Cardiac muscle cell (in vitro differentiated cells and primary cell): ENCODE results near the gene SYT7. TPM values are rescaled to one million over a fixed set of nuclear protein-coding genes. Genes with fewer than 3 reads are reported as not detected.
"Not testable (repeated sequence)": the region's sequence is repeated elsewhere in the genome, so short reads cannot be mapped to it uniquely, and the experiment has no call there.

ENCODE experiments used
- DNase-seq, 2 donors: peaks; one replicate each; pipeline versions ENCODE4 v3.0.0 to v3.0.0-alpha.2; 2010 to 2017; ENCODE audit warnings: low read depth in 1 of 2, low spot score in 1 of 2
- H3K27ac ChIP-seq: fragments of 200-600 bp; sonication (generic); 2 replicates; pipeline ENCODE4 v1.5.1; 2016
- H3K27me3 ChIP-seq: fragments of 200-600 bp; sonication (generic); 2 replicates; pipeline ENCODE4 v1.6.0; 2016; ENCODE audit warnings: control low read depth
- H3K36me3 ChIP-seq: fragments of 200-600 bp; sonication (generic); 2 replicates; pipeline ENCODE4 v1.5.1; 2016; ENCODE audit warnings: control low read depth
- H3K4me1 ChIP-seq: fragments of 200-600 bp; sonication (generic); 2 replicates; pipeline ENCODE4 v1.8.1; 2017; ENCODE audit warnings: low read depth, mild to moderate bottlenecking, mixed run types
- H3K4me3 ChIP-seq: fragments of 200-600 bp; sonication (generic); 2 replicates; pipeline ENCODE4 v1.5.1; 2016; ENCODE audit warnings: mild to moderate bottlenecking
- H3K9me3 ChIP-seq: fragments of 200-600 bp; sonication (generic); 2 replicates; pipeline ENCODE4 v1.5.1; 2017; ENCODE audit warnings: low read depth, mild to moderate bottlenecking, control low read depth
- polyA plus RNA-seq: library from polyadenylated mRNA; unstranded; fragments of >200 nt; fragmentation: Nextera tagmentation; extraction: Ambion mirVana; gene quantifications from 2 replicates; pipeline ENCODE4 v1.2.1, GENCODE V29; 2016
- total RNA-seq: library from RNA; depleted of rRNA; stranded (reverse); fragments of >200 nt; gene quantifications from 2 replicates; pipeline ENCODE4 v1.2.3, GENCODE V29; 2016
- TF ChIP-seq, protein P1 (sequence below): IDR thresholded peaks from 2 replicates; pipeline ENCODE4 v1.5.1; 2012; ENCODE audit warnings: low read depth, mild to moderate bottlenecking, low read length

Gene SYT7
- total and polyA plus RNA-seq, 2 experiments from 2014 or later, result 6.3 to 12.1 TPM

DNA sequence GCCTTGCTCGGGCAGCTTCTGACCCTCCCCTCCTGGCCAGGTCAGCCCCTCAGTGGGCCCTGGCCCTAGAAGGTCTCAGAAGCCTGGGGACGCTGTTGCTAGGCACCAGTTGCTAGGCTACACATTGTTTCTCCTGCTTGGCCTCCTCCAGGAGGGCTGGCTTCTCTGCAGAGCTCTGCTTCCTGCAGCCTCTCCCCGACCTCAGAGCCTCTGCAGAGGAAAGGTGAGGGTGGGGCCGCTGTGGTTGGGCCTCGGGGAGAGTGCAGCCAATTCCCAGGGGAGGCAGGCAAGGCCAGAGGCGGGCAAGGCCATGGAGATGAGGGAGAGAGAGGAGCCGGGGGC lies 99.9 kb downstream of the SYT7 start:
- Histone ChIP-seq H3K27me3 (no peaks in the 10 kb centered on the region), H3K9me3 (no peaks in the 10 kb centered on the region), H3K4me1 (peaks cover 5% of the 10 kb centered on the region), H3K4me3 (no peak overlapping the region), H3K36me3 (no peaks in the 10 kb centered on the region), H3K27ac (no peak overlapping the region)
- peak; percentile 43 to 89 for DNase-seq
- TF ChIP-seq, protein P1, sequence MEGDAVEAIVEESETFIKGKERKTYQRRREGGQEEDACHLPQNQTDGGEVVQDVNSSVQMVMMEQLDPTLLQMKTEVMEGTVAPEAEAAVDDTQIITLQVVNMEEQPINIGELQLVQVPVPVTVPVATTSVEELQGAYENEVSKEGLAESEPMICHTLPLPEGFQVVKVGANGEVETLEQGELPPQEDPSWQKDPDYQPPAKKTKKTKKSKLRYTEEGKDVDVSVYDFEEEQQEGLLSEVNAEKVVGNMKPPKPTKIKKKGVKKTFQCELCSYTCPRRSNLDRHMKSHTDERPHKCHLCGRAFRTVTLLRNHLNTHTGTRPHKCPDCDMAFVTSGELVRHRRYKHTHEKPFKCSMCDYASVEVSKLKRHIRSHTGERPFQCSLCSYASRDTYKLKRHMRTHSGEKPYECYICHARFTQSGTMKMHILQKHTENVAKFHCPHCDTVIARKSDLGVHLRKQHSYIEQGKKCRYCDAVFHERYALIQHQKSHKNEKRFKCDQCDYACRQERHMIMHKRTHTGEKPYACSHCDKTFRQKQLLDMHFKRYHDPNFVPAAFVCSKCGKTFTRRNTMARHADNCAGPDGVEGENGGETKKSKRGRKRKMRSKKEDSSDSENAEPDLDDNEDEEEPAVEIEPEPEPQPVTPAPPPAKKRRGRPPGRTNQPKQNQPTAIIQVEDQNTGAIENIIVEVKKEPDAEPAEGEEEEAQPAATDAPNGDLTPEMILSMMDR, result no peak

DNA sequence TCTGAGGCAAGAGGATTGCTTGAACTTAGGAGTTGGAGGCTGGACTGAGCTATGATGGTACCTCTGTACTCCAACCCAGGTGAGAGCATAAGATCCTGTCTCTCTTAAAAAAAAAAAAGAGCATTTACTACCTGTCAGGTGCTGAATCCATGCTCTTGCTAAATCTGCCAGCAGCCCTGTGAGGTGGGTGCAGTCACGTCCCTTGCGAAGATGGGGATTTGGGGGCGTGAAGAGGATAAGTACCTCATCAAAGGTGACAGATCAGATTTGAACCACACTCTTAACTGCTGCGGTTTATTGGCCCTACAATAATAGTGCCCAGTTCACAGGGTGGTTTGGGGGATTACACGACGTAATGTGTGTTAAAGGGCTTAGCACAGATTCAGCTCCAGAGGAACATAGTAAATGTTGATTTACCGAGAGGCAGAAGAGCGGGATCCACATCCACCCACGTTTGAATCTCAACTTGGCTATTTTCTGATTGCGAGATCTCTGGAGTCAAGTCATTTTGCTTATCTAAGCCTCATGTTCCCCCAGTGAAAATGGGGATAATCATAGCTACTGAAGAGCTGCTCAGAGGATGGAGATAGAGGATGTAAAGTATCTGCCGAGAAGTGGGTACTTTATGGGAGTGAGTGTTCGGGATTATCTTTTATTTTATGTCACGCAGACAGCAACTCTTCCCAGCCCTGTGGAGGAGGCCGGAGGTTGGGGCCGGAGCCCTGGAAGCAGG lies 100.4 kb downstream of the SYT7 start:
- TF ChIP-seq, protein P1, result no peak
- Histone ChIP-seq H3K27ac (no peak overlapping the region), H3K9me3 (no peaks in the 10 kb centered on the region), H3K4me3 (no peak overlapping the region), H3K36me3 (no peaks in the 10 kb centered on the region), H3K4me1 (peaks cover 5% of the 10 kb centered on the region), H3K27me3 (no peaks in the 10 kb centered on the region)
- DNase-seq, result no peak

DNA sequence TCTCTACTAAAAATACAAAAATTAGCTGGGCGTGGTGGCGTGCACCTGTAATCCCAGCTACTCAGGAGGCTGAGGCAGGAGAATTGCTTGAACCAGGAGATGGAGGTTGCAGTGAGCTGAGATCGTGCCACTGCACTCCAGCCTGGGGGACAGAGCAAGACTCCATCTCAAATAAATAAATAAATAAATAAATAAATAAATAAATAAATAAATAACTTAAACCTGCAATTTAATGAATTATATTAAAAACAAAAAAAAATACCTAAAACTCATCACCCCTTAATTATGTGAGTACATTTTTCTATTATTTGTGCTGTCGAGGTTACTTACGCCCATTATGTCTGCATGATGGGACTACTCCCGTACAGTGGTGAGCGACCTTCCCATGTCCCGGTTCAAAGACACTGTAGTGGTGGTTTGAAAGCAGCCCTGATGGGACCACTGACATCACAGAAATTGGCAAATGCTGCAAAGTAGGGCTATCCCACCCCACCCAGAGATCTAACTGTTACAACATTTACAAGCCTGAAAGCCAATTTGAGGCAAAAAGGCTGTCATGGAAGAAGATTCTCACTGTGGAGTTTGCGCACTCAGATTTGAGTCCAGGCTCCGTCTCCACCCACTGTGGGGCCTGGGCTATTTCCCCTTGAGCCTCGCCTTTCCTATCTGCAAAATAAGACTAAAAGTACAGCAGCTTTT lies 101.4 kb downstream of the SYT7 start:
- H3K36me3 ChIP-seq, H3K9me3 ChIP-seq, H3K27ac ChIP-seq, H3K4me1 ChIP-seq, H3K27me3 ChIP-seq, H3K4me3 ChIP-seq, DNase-seq: not testable (repeated sequence)

DNA sequence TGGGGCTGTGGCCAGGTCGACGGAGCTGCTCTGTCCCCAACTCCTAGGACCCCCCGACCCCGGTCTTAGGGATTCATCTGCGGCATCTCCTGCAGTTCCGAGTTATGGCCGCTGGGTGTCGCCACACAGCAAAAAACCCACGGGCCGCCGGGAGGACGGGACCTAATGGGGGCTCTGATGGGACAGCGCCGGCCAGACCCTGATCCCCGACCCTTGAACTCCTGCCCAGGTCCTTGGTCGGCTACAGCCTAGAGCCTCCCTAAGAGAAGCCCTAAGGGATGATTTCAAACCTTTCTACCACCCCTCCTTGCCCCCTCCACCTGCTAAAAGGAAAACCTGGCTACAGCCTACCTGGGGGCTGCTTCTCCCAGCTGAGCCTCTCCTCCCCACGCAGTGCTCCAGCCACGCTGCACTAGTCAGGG lies 103.1 kb downstream of the SYT7 start:
- Histone ChIP-seq H3K9me3 (no peaks in the 10 kb centered on the region), H3K4me3 (no peak overlapping the region), H3K36me3 (no peaks in the 10 kb centered on the region), H3K27ac (no peak overlapping the region), H3K27me3 (no peaks in the 10 kb centered on the region), H3K4me1 (peaks cover 5% of the 10 kb centered on the region)
- peak in 1 of 2 donors; percentile 61 for DNase-seq
- TF ChIP-seq, protein P1, result peak; percentile 89

DNA sequence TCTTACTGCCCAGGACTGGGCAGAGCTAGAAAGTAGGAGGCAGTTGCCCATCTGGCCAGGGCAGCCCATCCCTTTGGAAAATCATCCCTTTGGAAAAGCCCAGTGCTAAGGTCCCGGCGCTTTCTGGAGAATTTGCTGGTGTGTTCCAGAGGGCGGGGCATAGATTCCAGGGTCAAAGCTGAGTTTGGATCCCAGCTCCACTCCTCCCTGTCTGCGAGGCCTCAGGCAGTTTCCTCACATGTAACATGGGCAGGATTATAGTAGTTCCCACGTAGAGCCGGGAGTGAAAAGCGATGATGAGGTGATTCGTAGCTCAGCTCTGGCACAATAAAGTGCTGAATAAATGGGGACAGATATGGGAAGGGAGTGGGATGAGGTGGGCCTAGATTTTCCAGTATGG lies 103.8 kb downstream of the SYT7 start:
- H3K4me1 ChIP-seq, result peaks cover 5% of the 10 kb centered on the region
- no peak overlapping the region for H3K4me3 ChIP-seq
- TF ChIP-seq, protein P1, result no peak
- H3K9me3 ChIP-seq, result no peaks in the 10 kb centered on the region
- H3K27ac ChIP-seq, result no peak overlapping the region
- no peak for DNase-seq
- no peaks in the 10 kb centered on the region for H3K27me3 ChIP-seq
- no peaks in the 10 kb centered on the region for H3K36me3 ChIP-seq

DNA sequence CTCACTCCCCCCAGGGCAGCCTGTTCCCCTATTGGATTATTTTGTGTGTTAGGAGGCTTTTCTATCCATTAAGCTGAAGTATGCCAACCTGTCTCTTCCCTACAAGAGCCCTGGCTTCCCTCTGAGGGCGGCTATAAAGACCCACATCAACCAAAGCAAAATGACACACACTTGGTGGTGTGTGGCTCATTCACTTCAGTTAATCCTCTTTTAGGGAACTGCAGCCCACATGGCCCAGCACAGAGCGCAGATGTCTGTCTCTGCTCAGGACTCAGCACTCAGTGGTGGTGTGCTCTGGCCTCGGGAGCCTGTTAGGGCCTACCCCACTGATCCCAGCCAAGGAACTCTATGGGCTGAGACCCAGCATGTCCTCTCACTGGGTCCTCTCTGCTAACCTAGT lies 104.5 kb downstream of the SYT7 start:
- no peak overlapping the region for H3K4me3 ChIP-seq
- H3K4me1 ChIP-seq, result peaks cover 5% of the 10 kb centered on the region
- no peaks in the 10 kb centered on the region for H3K27me3 ChIP-seq
- H3K9me3 ChIP-seq, result no peaks in the 10 kb centered on the region
- TF ChIP-seq, protein P1, result no peak
- H3K27ac ChIP-seq, result no peak overlapping the region
- DNase-seq, result no peak
- no peaks in the 10 kb centered on the region for H3K36me3 ChIP-seq
